ENCODE measurements around the gene PPP1R13B.

PPP1R13B gene

GRCh38 chr14:103710771-103711377, 136.5 kb downstream of the PPP1R13B start:
- no peak for DNase-seq (ENCODE audit: low spot score)

- DNase-seq (ENCODE audit: low spot score), result no peak
Observed at GRCh38 chr14:103709814-103710213, 137.6 kb downstream of the PPP1R13B start.

GRCh38 chr14:103708750-103709187, 138.6 kb downstream of the PPP1R13B start:
- DNase-seq (ENCODE audit: low spot score), result no peak

- no peak for DNase-seq (ENCODE audit: low spot score)
Observed at GRCh38 chr14:103707329-103708263, 139.8 kb downstream of the PPP1R13B start.

GRCh38 chr14:103706551-103707328, 140.6 kb downstream of the PPP1R13B start:
- no peak for DNase-seq (ENCODE audit: low spot score)

GRCh38 chr14:103705504-103706284, 141.7 kb downstream of the PPP1R13B start:
- no peak for DNase-seq (ENCODE audit: low spot score)

GRCh38 chr14:103705118-103705503, 142.3 kb downstream of the PPP1R13B start:
- DNase-seq (ENCODE audit: low spot score), result no peak

- no peak for DNase-seq (ENCODE audit: low spot score)
Observed at GRCh38 chr14:103704708-103705107, 142.7 kb downstream of the PPP1R13B start.

- DNase-seq (ENCODE audit: low spot score), result no peak
Observed at GRCh38 chr14:103703433-103704385, 143.7 kb downstream of the PPP1R13B start.

GRCh38 chr14:103702497-103703432, 144.6 kb downstream of the PPP1R13B start:
- no peak for DNase-seq (ENCODE audit: low spot score)

- no peak for DNase-seq (ENCODE audit: low spot score)
Observed at GRCh38 chr14:103702095-103702494, 145.3 kb downstream of the PPP1R13B start.

- no peak for DNase-seq (ENCODE audit: low spot score)
Observed at GRCh38 chr14:103700753-103701490, 146.5 kb downstream of the PPP1R13B start.

- no peak for DNase-seq (ENCODE audit: low spot score)
Observed at GRCh38 chr14:103699901-103700752, 147.2 kb downstream of the PPP1R13B start.

- DNase-seq (ENCODE audit: low spot score), result no peak
Observed at GRCh38 chr14:103699261-103699661, 148.1 kb downstream of the PPP1R13B start.

GRCh38 chr14:103698380-103699260, 148.8 kb downstream of the PPP1R13B start:
- peak; percentile 71 for DNase-seq (ENCODE audit: low spot score)

GRCh38 chr14:103697603-103698379, 149.6 kb downstream of the PPP1R13B start:
- no peak for DNase-seq (ENCODE audit: low spot score)

Data from NAMALWA (cell line).